IMR-90 (cell line): ENCODE results near the gene GRIA2. TPM values are rescaled to one million over a fixed set of nuclear protein-coding genes. Genes with fewer than 3 reads are reported as not detected.

Experiments
- ATAC-seq: fragments of 200-7000 bp; cut with Tn5 transposase; 2 replicates; pipeline ENCODE4 v1.9.1; 2020; ENCODE audit warnings: low read depth, mild to moderate bottlenecking, moderate library complexity
- BruUV-seq: library from RNA; stranded (reverse); fragments of 400-500 nt; replicated peaks from 2 replicates; lab custom pipeline; 2021; lab: Mats Ljungman, UMichigan
- CTCF ChIA-PET: fragments of 300-600 bp; formaldehyde crosslinking; extraction: SDS; loops from one replicate; lab custom pipeline; 2021; ENCODE audit warnings: antibody characterized with exemption; lab: Yijun Ruan, JAX
- POLR2A ChIA-PET: fragments of 300-600 bp; sonication (Branson Sonifier 250); formaldehyde crosslinking; loops from one replicate; lab custom pipeline; 2022; ENCODE audit warnings: antibody characterized with exemption; ENCODE audit not compliant: unreplicated experiment; lab: Charles Lee
- DNase-seq: peaks from one replicate; pipeline ENCODE4 v3.0.0; 2013
- H2AFZ ChIP-seq: replicated peaks from 2 replicates; pipeline ENCODE3; 2013; ENCODE audit warnings: low read length, mild to moderate bottlenecking; ENCODE audit not compliant: poor library complexity
- H2AK5ac ChIP-seq: 2 replicates; pipeline ENCODE4 v1.6.1; 2013; ENCODE audit warnings: low read depth, low read length, inconsistent platforms
- H2AK9ac ChIP-seq: replicated peaks from 2 replicates; pipeline ENCODE3; 2013; ENCODE audit warnings: mild to moderate bottlenecking, low read depth, low read length, moderate library complexity; ENCODE audit not compliant: poor library complexity
- H2BK120ac ChIP-seq: 2 replicates; pipeline ENCODE4 v1.6.1; 2013; ENCODE audit warnings: low read depth, low read length, inconsistent platforms
- H2BK15ac ChIP-seq: 3 replicates; pipeline ENCODE4 v1.6.1; 2013; ENCODE audit warnings: low read depth, low read length, inconsistent platforms
- H2BK20ac ChIP-seq: 2 replicates; pipeline ENCODE4 v1.6.1; 2013; ENCODE audit warnings: low read depth, mild to moderate bottlenecking, inconsistent platforms, low read length, moderate library complexity
- H2BK5ac ChIP-seq: 2 replicates; pipeline ENCODE4 v1.6.1; 2013; ENCODE audit warnings: mild to moderate bottlenecking, low read depth, low read length, inconsistent platforms; ENCODE audit not compliant: poor library complexity, severe bottlenecking
- H3K14ac ChIP-seq: replicated peaks from 2 replicates; pipeline ENCODE4 v1.6.1; 2013; ENCODE audit warnings: low read depth, low read length, inconsistent platforms
- H3K18ac ChIP-seq: 2 replicates; pipeline ENCODE4 v1.6.1; 2013; ENCODE audit warnings: low read depth, low read length, control low read depth
- H3K23ac ChIP-seq: 2 replicates; pipeline ENCODE4 v1.6.1; 2013; ENCODE audit warnings: low read depth, low read length, inconsistent platforms
- H3K27ac ChIP-seq: 2 replicates; pipeline ENCODE4 v1.5.1; 2013; ENCODE audit warnings: mild to moderate bottlenecking, control low read depth, low read length; ENCODE audit not compliant: insufficient read depth
- H3K27me3 ChIP-seq: 2 replicates; pipeline ENCODE4 v1.6.1; 2013; ENCODE audit warnings: low read length; ENCODE audit not compliant: control insufficient read depth, insufficient read depth
- H3K36me3 ChIP-seq: 2 replicates; pipeline ENCODE4 v1.6.1; 2013; ENCODE audit warnings: low read length, mixed read lengths; ENCODE audit not compliant: control insufficient read depth, insufficient read depth
- H3K4ac ChIP-seq: 2 replicates; pipeline ENCODE4 v1.6.1; 2013; ENCODE audit warnings: low read depth, low read length, inconsistent platforms
- H3K4me1 ChIP-seq: 2 replicates; pipeline ENCODE4 v1.6.1; 2013; ENCODE audit warnings: low read length, mixed read lengths; ENCODE audit not compliant: control insufficient read depth, insufficient read depth
- H3K4me2 ChIP-seq: 2 replicates; pipeline ENCODE4 v1.6.1; 2013; ENCODE audit warnings: low read depth, mild to moderate bottlenecking, control low read depth, low read length, moderate library complexity
- H3K4me3 ChIP-seq: 2 replicates; pipeline ENCODE4 v1.5.1; 2013; ENCODE audit warnings: low read depth, mild to moderate bottlenecking, control low read depth, low read length, moderate library complexity; ENCODE audit not compliant: insufficient read depth
- H3K56ac ChIP-seq: 2 replicates; pipeline ENCODE4 v1.6.1; 2013; ENCODE audit warnings: low read length, inconsistent platforms; ENCODE audit not compliant: insufficient read depth; ENCODE audit errors: extremely low read depth
- H3K79me1 ChIP-seq, 2 experiments: 2 replicates each; pipeline ENCODE4 v1.6.1; 2013; ENCODE audit warnings: low read length in 2 of 2, inconsistent platforms in 1 of 2, low read depth in 1 of 2
- H3K9ac ChIP-seq: 2 replicates; pipeline ENCODE4 v1.6.1; 2013; ENCODE audit warnings: low read depth, low read length, control low read depth
- H3K9me1 ChIP-seq: 2 replicates; pipeline ENCODE4 v1.6.1; 2013; ENCODE audit warnings: low read length, inconsistent platforms; ENCODE audit not compliant: insufficient read depth
- H3K9me3 ChIP-seq: 2 replicates; pipeline ENCODE4 v1.6.1; 2013; ENCODE audit warnings: low read length; ENCODE audit not compliant: control insufficient read depth, insufficient read depth
- H4K20me1 ChIP-seq: 2 replicates; pipeline ENCODE4 v1.6.1; 2013; ENCODE audit warnings: low read length, inconsistent platforms; ENCODE audit not compliant: insufficient read depth
- H4K5ac ChIP-seq: 2 replicates; pipeline ENCODE4 v1.6.1; 2013; ENCODE audit warnings: mild to moderate bottlenecking, low read depth, low read length, control low read depth
- H4K8ac ChIP-seq, 2 experiments: 2 replicates each; pipeline ENCODE4 v1.6.1; 2013; ENCODE audit warnings: low read depth in 2 of 2, low read length in 2 of 2, control low read depth in 1 of 2, inconsistent platforms in 1 of 2
- H4K91ac ChIP-seq: 2 replicates; pipeline ENCODE4 v1.6.1; 2013; ENCODE audit warnings: low read depth, low read length, inconsistent platforms; ENCODE audit not compliant: insufficient read depth
- BHLHE40 ChIP-seq: fragments of 150-350 bp; IDR thresholded peaks from 2 replicates; pipeline ENCODE4 v1.6.1; 2016; ENCODE audit warnings: mild to moderate bottlenecking, low read depth, low read length
- CHD1 ChIP-seq: IDR thresholded peaks from 2 replicates; pipeline ENCODE4 v1.6.1; 2012; ENCODE audit warnings: low read depth, low read length, improper control_type of control experiment
- CTCF ChIP-seq: conservative IDR thresholded peaks from 2 replicates; pipeline ENCODE4 v1.5.1; 2012; ENCODE audit warnings: mild to moderate bottlenecking, low read depth, low read length, improper control_type of control experiment
- ELK1 ChIP-seq: fragments of 150-350 bp; IDR thresholded peaks from 2 replicates; pipeline ENCODE4 v1.6.1; 2016; ENCODE audit warnings: low read depth, mild to moderate bottlenecking, low read length, moderate library complexity, borderline replicate concordance
- FOS ChIP-seq: fragments of 150-350 bp; IDR thresholded peaks from 2 replicates; pipeline ENCODE4 v1.6.1; 2016; ENCODE audit warnings: low read depth, low read length
- MAFK ChIP-seq: IDR thresholded peaks from 2 replicates; pipeline ENCODE4 v1.6.1; 2012; ENCODE audit warnings: low read depth, low read length, improper control_type of control experiment
- MAZ ChIP-seq: IDR thresholded peaks from 2 replicates; pipeline ENCODE4 v1.6.1; 2012; ENCODE audit warnings: low read depth, mild to moderate bottlenecking, low read length, improper control_type of control experiment, moderate library complexity, borderline replicate concordance
- POLR2A ChIP-seq: IDR thresholded peaks from 2 replicates; pipeline ENCODE4 v1.6.1; 2012; ENCODE audit warnings: mild to moderate bottlenecking, low read depth, low read length
- RFX5 ChIP-seq: IDR thresholded peaks from 2 replicates; pipeline ENCODE4 v1.8.0; 2012; ENCODE audit warnings: low read depth, mild to moderate bottlenecking, low read length, moderate library complexity
- SMC3 ChIP-seq: fragments of 150-350 bp; IDR thresholded peaks from 2 replicates; pipeline ENCODE4 v1.6.1; 2016; ENCODE audit warnings: low read depth, mild to moderate bottlenecking, antibody characterized with exemption, low read length, moderate library complexity
- USF2 ChIP-seq: fragments of 150-350 bp; IDR thresholded peaks from 2 replicates; pipeline ENCODE4 v1.6.1; 2017; ENCODE audit warnings: mild to moderate bottlenecking, antibody characterized with exemption, low read length, low read depth
- WGBS, 2 experiments: methylation state at CpG; one replicate each; pipeline versions ENCODE4 v1.1.5 to v1.1.7; 2013; ENCODE audit warnings: missing lambda C conversion rate in 2 of 2; ENCODE audit not compliant: insufficient read length in 1 of 2; ENCODE audit errors: extremely low coverage in 2 of 2; 5-methylcytosine and 5-hydroxymethylcytosine counted together
- dilution Hi-C: fragments of 300-500 bp; cut with HindIII; formaldehyde crosslinking; loops from one replicate; pipeline ENCODE4 v1.14.3; 2018; ENCODE audit warnings: low sequenced_read_pairs; ENCODE audit not compliant: unreplicated experiment
- in situ Hi-C: fragments of 300-500 bp; cut with MboI; formaldehyde crosslinking; loops from 3 replicates; pipeline ENCODE4 v1.14.3; 2019; ENCODE audit warnings: low sequenced_read_pairs, inconsistent platforms, mixed read lengths
- intact Hi-C: fragments of 100-400 bp; cut with micrococcal nuclease; formaldehyde crosslinking; loops from 2 replicates; pipeline ENCODE4 v1.10.0; 2022
- polyA plus RNA-seq, 3 experiments: library from polyadenylated mRNA; depleted of rRNA; stranded (reverse); fragments of >200 nt; gene quantifications; 2 replicates each; pipeline ENCODE4 v1.2.3, GENCODE V29; 2012; ENCODE audit warnings: low replicate concordance in 1 of 3
- total RNA-seq: library from RNA; depleted of rRNA; stranded (reverse); fragments of >200 nt; gene quantifications from 2 replicates; pipeline ENCODE4 v1.2.3, GENCODE V29; 2012

Gene GRIA2
- total and polyA plus RNA-seq, 2 of the 4 experiments (the other 2 are of a cell fraction) = not detected

GRCh38 chr4:157357887-157358286 is 137.4 kb downstream of the GRIA2 start:
- H2AFZ ChIP-seq = no peak overlapping the region
- H2AK9ac ChIP-seq = no peak overlapping the region
- intact Hi-C loops = no loop called here
- no peak overlapping the region for H4K91ac ChIP-seq
- dilution Hi-C loops = no loop called here
- H3K27ac ChIP-seq = no peak overlapping the region
- no peak overlapping the region for H3K4me3 ChIP-seq
- DNase-seq (no peak), ATAC-seq (no peak)
- H2BK20ac ChIP-seq = no peak overlapping the region
- no peak overlapping the region for H2AK5ac ChIP-seq
- H2BK5ac ChIP-seq = no peak overlapping the region
- no peak overlapping the region for H4K8ac ChIP-seq
- in situ Hi-C loops = no loop called here
- no peak overlapping the region for H3K4me2 ChIP-seq
- no TSS peak for BruUV-seq
- TF ChIP-seq CHD1 = no peak
- TF ChIP-seq CTCF = no peak
- TF ChIP-seq SMC3 = no peak
- TF ChIP-seq BHLHE40 = no peak
- TF ChIP-seq USF2 = no peak
- no peak for TF ChIP-seq ELK1
- no peak for TF ChIP-seq MAFK
- TF ChIP-seq RFX5 = no peak
- TF ChIP-seq FOS = no peak
- no peak for TF ChIP-seq POLR2A
- no peak for TF ChIP-seq MAZ
- no peak overlapping the region for H3K9ac ChIP-seq
- ChIA-PET CTCF (interaction anchor here (0.5 kb wide), 1 partner anchor 391 kb away, joined by 3 read pairs; no protein-coding TSS in a partner anchor), POLR2A (no interaction called here)
- H3K36me3 ChIP-seq = no peaks in the 10 kb centered on the region
- H3K9me3 ChIP-seq = no peaks in the 10 kb centered on the region
- no peak overlapping the region for H4K5ac ChIP-seq
- no peak overlapping the region for H2BK120ac ChIP-seq
- H3K56ac ChIP-seq = no peak overlapping the region
- no peaks in the 10 kb centered on the region for H3K79me1 ChIP-seq
- H3K14ac ChIP-seq = no peak overlapping the region
- H4K20me1 ChIP-seq = no peaks in the 10 kb centered on the region
- no peak overlapping the region for H3K18ac ChIP-seq
- H3K9me1 ChIP-seq = no peaks in the 10 kb centered on the region
- no peaks in the 10 kb centered on the region for H3K27me3 ChIP-seq
- no peak overlapping the region for H3K4ac ChIP-seq
- H2BK15ac ChIP-seq = no peak overlapping the region
- no peak overlapping the region for H3K23ac ChIP-seq
- WGBS, 2 experiments = no CpG with 5 or more reads among the region's 1 CpG
- no peaks in the 10 kb centered on the region for H3K4me1 ChIP-seq
